ENCODE results near the gene NFIA.

- no peak for TF ChIP-seq CTCF (IDR thresholded peaks at IDR 0.05)
- no peak for TF ChIP-seq POLR2A (IDR thresholded peaks at IDR 0.05; ENCODE audit: low read depth)
Observed at GRCh38 chr1:61067446-61068019, 14.8 kb upstream of the NFIA start.

Measured in esophagus muscularis mucosa (tissue), 3 donors.